Aortic smooth muscle cell (primary cell): Measurements from ENCODE around the gene SOAT1. TPM values are rescaled to one million over a fixed set of nuclear protein-coding genes. Genes with fewer than 3 reads are reported as not detected.

ENCODE experiments used
- total RNA-seq: library from RNA; depleted of rRNA; stranded (reverse); fragments of >200 nt; gene quantifications from 2 replicates; pipeline ENCODE4 v1.2.3, GENCODE V29; 2014

The SOAT1 gene
- total RNA-seq = 19.7 and 24.2 TPM in 2 replicates

GRCh38 chr1:179293340-179294327, at the start of gene SOAT1:
Gene SOAT1 (plus strand): TSS chr1:179293797. CDS start chr1:179302685, 8,888 bp downstream.

DNA sequence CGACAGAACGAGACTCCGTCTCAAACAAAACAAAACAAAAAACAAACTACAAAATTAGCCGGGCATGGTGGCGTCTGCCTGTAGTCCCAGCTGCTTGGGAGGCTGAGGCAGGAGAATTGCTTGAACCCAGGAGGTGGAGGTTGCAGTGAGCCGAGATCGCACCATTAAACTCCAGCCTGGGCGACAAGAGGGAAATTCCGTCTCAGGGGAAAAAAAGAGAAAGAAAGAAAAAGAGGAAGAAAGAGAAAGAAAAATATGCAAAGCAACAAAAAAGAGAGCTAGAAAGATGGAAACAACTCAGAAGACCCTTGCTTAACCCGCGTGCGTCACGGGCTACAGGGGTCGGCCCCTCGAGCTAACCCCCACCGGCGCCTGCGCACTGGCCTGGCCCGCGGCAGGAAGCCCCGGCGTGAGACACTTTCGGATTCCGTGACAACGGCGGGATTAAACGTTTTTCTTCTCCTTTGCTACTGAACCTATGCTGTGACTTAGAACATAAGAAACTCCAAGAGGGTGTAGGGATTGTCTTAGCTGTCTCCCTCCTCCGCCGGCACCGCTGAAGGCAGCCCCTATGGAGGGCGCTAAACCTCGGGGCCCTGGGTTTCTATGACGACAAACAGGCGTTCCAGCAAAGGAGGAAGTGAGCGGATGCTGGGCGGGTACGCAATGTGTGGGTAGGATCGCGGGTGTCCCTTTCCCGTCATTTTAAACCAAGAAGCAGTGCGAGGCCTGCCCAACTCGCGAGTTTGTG, 71.9 kb downstream of the SOAT1 start, which contains the start of gene AXDND1:
TSS of gene AXDND1 (plus strand) at position 630 of the 751 bp plus-strand sequence. CDS start 539 bp downstream, outside the sequence.

Other genes with a start within 250 kb of the SOAT1 start
- gene TOR3A, start 211.7 kb upstream of the SOAT1 start, total RNA-seq = 21.0 and 33.8 TPM in 2 replicates
- 48.9 and 67.8 TPM in 2 replicates for gene ABL2, start 64.1 kb upstream of the SOAT1 start, total RNA-seq
- gene AXDND1, start 72.2 kb downstream of the SOAT1 start, total RNA-seq = 0.26 and 0.68 TPM in 2 replicates